ENCODE measurements around the gene HSPA1A. TPM values are rescaled to one million over a fixed set of nuclear protein-coding genes. Genes with fewer than 3 reads are reported as not detected.

The HSPA1A gene
- total RNA-seq, 1 experiment from 2014 or later: 51.2 TPM

- Histone ChIP-seq H3K56ac (ENCODE audit: insufficient read length, low read depth, low read length) (no peak overlapping the region), H2BK15ac (ENCODE audit: low read depth, low read length) (no peak overlapping the region), H3K23me2 (ENCODE audit: insufficient read length, low read depth, low read length, poor library complexity, severe bottlenecking) (no peaks in the 10 kb centered on the region), H2BK20ac (ENCODE audit: low read depth, low read length, poor library complexity, severe bottlenecking) (no peak overlapping the region), H4K5ac (ENCODE audit: insufficient read length, low read depth, low read length) (no peak overlapping the region), H3K9ac (ENCODE audit: extremely low read depth, insufficient read length, low read length) (no peak overlapping the region), H3K4ac (ENCODE audit: low read depth, low read length) (no peak overlapping the region), H2BK5ac (ENCODE audit: insufficient read length, low read length) (no peak overlapping the region), H3K14ac (ENCODE audit: insufficient read depth, low read length) (no peak overlapping the region), H3K4me1 (ENCODE audit: insufficient read depth, low read length) (no peaks in the 10 kb centered on the region), H2AFZ (ENCODE audit: low read length) (no peak overlapping the region), H2AK5ac (ENCODE audit: insufficient read length, low read length) (no peak overlapping the region), H3K18ac (ENCODE audit: insufficient read length, low read depth, low read length) (no peak overlapping the region), H3K27me3 (ENCODE audit: insufficient read depth, low read length) (no peaks in the 10 kb centered on the region), H3K4me2 (ENCODE audit: insufficient read depth, insufficient read length, low read length) (no peak overlapping the region), H3K23ac (ENCODE audit: insufficient read length, low read depth, low read length) (no peak overlapping the region), H3K27ac (ENCODE audit: insufficient read length, low read depth, low read length) (no peak overlapping the region), H4K91ac (ENCODE audit: insufficient read length, low read depth, low read length) (no peak overlapping the region), H3T11ph (ENCODE audit: low read length) (no peak overlapping the region), H3K79me1 (ENCODE audit: insufficient read depth, low read depth, low read length, poor library complexity, severe bottlenecking) (no peaks in the 10 kb centered on the region), H3K9me3 (ENCODE audit: control insufficient read depth, low read depth, low read length) (no peaks in the 10 kb centered on the region), H4K8ac (replicated peaks; ENCODE audit: insufficient read length, low read depth, low read length) (no peak overlapping the region), H4K20me1 (ENCODE audit: control insufficient read depth, insufficient read depth, insufficient read length) (no peaks in the 10 kb centered on the region), H2BK12ac (ENCODE audit: insufficient read length, low read depth, low read length) (no peak overlapping the region), H3K79me2 (ENCODE audit: insufficient read depth, low read length) (no peaks in the 10 kb centered on the region), H2BK120ac (ENCODE audit: low read depth, low read length, poor library complexity, severe bottlenecking) (no peak overlapping the region)
- no peaks in the 10 kb centered on the region; the same call in 1 of the 2 replicates for H3K27me3 Mint-ChIP-seq (ENCODE audit: low read depth)
- H3K36me3 Mint-ChIP-seq (ENCODE audit: insufficient read depth in 1 of 3, low read depth in 3 of 3): peaks cover 8 to 26% (median 16%) of the 10 kb centered on the region in 3 experiments
- no peak for DNase-seq
- TF ChIP-seq CTCF (conservative IDR thresholded peaks at IDR 0.05): no peak
- no peak overlapping the region for H3K4me3 Mint-ChIP-seq
- no peaks in the 10 kb centered on the region; a peak in 1 of 5 replicates for H3K9me3 Mint-ChIP-seq
- no CpG with 5 or more reads among the region's 9 CpGs for WGBS (ENCODE audit: extremely low coverage, insufficient read length, low lambda C conversion rate)
- peaks cover 25 to 27% of the 10 kb centered on the region in 2 experiments for H3K4me1 Mint-ChIP-seq
- peak overlapping the region in 1 of 3 experiments; percentile 69; a peak in 4 of 7 replicates for H3K27ac Mint-ChIP-seq
Observed at GRCh38 chr6:31765559-31765909, 49.8 kb upstream of the HSPA1A start.
